ENCODE measurements around the gene NCDN.
A peak's percentile ranks its signal among the peaks of the same experiment; 100 is the strongest.

NCDN gene

DNA sequence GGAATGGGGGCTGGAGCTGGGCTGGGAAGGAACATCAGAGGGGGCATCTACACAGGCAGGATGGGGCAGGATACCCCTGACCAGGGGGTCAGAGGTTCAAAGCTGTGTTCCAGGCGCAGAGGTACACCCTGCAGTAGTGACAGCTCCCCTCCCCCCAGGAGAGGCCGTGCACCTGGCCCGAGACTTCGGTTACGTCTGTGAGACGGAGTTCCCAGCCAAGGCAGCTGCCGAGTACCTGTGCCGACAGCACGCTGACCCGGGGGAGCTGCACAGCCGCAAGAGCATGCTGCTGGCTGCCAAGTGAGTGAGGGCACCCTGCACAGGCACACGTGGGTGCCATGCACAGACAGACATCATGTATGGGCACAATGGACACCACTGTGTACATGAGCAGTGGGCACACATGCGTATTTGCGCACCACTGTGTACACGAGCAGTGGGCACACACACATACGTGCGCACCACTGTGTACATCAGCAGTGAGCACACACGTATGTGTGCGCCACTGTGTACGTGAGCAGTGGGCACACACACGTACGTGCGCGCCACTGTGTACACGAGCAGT lies 33.0 kb downstream of the NCDN start:
- no peak for DNase-seq

DNA sequence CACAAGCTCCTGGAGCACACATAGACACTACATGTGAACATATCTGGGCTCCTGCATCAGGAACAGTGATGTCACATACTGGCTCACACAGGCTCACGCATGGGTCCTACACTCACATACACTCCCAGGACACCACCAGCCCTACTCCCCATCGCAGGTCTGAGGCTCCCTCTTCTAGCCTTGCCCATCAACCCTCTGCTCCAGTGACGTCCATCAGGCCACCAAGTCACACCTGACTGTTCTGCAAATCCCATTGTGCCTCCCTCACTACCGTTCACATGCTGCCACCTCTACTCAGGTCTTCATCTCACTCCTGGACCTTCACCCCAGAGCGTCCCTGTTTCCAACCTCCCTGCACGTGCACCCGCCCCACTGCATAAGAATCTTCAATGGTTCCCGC lies 33.6 kb downstream of the NCDN start:
- DNase-seq: no peak

- DNase-seq: peak; percentile 77 to 85
Observed at GRCh38 chr1:35592991-35593769, 35.6 kb downstream of the NCDN start.

DNA sequence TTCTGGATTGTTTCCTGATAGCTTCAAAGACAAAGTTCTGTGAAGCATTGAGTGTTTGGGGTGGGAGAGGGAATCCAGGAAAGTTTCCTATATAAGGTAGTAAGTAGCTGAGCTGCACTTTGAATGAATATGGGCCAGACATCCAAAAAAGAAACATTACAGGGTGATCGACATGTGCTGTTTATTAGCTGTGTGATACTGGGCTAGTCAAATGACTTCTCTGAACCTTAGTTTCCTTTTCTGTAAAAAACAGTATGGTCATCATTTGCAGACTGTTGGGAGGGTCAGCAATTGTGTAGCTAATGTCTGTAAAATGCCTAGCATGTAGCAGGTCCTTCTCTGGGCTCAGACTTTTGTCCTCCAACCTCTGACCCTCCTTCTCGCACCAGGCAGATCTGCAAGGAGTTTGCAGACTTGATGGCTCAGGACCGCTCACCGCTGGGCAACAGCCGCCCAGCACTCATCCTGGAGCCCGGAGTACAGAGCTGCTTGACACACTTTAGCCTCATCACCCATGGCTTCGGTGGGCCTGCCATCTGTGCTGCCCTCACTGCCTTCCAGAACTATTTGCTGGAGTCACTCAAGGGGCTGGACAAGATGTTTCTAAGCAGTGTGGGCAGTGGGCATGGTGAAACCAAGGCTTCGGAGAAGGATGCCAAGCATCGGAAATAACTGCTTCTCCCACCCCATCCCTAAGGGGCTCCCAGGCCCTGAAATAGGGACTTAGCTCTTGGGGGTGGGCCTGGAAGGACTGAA lies 36.6 kb downstream of the NCDN start:
- no peak for DNase-seq

DNA sequence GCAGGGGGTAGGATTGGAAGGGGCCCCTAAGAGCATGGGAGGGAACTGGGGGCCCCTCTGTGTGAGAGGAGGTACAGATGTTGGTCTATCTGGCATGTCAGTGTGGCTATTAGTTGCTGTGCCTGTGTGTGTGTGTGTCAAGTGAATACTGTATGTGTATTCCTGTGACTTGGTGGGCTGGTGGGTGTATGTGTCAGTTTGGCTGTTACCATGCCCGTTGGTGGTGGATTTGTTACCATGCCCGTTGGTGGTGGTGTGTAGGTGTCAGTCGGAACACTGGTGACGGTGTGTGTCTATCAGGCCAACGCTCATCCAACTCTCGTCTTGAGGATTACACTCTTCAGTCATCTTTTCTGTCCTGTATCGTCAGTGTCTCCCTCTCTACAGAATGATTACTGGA lies 38.1 kb downstream of the NCDN start:
- no peak for DNase-seq

- no peak for DNase-seq
Observed at GRCh38 chr1:35597870-35598269, 40.3 kb downstream of the NCDN start.

- DNase-seq: no peak
Observed at GRCh38 chr1:35598895-35599294, 41.3 kb downstream of the NCDN start.

GRCh38 chr1:35599411-35599810 lies 41.8 kb downstream of the NCDN start:
- no peak for DNase-seq

DNA sequence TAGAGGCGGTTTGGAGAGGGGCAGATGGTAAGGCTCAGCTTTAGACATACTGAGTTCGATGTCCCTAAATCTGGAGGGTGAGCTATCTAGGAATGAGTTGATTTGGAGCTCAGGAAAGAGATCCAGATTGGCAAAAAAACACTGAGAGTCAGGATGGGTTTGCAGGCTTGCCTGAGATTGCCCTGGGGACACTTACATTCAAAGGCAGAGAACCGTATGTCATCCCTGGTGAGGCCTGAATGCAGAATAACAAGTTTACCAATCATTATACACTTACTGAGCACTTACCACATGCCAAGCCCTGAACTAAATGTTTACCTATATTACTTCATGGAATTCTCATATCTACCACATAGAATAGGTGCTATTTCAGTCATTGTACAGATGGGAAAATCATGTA lies 43.0 kb downstream of the NCDN start:
- DNase-seq: no peak

DNA sequence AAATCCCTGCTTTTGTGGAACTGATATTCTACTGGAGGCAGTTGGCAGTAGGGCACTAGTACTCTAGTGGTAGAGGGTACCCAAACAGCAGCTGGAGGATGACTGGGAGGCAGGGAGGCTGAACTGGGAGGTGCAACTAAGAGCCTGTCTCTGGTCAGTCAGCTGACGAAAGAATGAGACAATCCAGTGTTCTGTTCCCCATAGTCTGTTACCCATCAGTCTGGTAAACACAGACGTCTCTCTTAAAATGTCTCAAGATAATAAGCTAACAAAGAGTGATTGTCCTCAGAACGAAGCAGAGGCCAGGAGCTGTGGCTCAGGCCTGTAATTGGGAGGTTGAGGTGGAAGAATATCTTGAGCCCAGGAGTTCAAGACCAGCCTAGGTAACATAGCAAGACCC lies 45.9 kb downstream of the NCDN start:
- DNase-seq: no peak

DNA sequence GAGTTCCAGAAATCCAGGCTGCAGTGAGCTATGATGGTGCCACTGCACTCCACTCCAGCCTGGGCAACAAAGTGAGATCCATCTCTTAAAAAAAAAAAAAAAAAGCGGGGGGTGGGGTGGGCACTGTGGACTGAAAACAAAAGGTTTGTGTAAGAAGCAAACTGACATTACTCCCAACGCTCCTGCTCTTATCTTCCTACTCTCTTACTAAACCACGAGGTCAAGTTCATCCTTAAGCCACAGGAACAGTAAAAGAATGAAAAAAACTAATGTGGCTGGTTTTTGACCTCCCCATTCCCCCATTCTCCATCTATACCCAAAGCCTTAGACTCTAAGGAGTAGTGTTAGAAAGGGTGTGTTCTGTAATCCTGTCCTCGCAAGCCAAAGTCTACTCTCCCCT lies 46.3 kb downstream of the NCDN start:
- no peak for DNase-seq

DNA sequence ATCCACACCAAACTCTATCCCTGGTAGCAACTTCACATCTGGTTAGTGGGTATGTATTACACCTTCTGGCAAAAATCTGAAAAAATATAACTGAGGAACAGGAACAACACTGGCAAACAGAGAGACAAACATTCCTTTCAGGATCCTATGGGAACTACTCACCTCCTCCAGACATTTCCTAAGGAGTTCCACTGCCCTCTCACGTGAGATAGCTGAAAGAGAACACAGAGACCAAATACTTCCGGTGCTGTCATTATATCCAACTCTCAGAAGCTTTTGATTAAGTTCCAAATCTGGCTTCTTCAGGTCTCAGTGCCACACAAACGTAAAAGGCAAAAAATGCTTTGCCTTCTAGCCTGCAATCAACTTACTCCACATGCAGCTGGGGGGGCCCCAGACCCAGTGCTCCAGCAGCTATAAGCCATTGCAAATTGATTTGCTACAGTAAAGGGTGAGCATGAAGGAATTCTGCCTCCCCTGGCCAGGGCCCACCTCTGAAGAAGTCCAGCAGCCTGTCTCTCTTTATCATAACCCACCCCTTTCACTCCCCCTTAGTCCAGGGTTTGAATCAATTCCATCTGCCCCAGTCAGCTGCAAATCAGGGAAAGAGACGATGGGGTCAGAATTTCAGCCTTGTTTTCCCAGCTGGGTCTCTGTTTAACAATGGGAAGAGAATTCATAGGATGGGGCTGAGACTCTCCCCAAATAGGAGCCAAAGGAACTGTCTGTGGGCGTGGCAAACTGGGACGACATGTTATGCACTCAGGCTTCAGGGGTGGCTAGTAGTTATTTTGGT lies 47.7 kb downstream of the NCDN start:
- no peak for DNase-seq

DNA sequence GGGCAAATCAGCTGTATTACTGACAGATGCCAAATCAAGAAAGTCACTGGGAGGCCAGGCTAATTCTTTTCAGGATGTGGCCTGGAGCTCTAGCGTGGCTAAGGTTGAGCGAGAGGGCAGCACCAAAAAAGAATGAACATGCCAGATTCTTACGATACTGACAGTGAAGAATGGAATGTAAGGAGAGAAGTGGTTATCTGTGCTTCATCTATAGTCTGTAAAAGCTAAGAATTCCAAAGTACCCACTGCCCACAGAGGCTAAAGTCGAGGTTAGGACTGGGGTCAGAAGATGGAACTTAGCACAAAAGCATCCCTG lies 48.2 kb downstream of the NCDN start:
- no peak for DNase-seq

DNA sequence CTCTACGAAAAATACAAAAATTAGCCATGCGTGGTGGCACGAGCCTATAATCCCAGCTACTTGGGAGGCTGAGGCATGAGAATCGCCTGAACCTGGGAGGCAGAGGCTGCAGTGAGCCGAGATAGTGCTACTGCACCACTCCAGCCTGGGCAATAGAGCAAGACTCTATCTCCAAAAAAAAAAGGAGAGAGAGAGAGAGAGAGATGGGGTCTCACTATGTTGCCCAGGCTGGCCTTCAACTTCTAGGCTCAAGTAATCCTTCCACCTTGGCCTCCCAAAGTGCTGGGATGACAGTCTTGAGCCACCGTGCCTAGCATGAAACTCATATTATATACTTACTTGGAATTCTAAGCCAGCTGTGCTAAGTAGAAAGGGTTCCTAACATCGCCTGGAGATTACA lies 54.1 kb downstream of the NCDN start:
- DNase-seq: no peak

DNA sequence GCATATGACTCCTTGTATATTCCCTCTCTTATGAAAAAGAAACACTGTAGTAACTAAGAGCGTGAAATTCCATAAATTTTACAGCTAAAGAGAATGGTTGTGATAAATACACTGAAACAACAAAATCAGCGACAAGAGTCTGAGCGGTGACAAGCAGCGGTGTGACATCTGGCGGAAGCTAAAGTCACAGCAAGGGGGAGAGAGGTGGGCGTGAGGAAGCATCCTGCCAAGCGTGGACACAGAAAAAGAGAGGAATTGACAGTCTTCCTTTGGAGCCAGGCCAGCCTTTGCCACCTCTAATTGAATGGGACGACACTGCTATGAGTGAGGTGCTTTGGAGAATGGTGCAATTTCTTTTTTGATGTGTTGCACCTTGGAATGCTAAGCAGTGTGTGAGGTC lies 57.8 kb downstream of the NCDN start:
- DNase-seq: no peak

Measured in inflammatory macrophage (primary cell).